Activated T-cell treated with anti-CD3 and anti-CD28 coated beads, Interleukin-2, amount 50 U/mL, for 72 hours (primary cell): Measurements from ENCODE around the gene SMURF2. TPM values are rescaled to one million over a fixed set of nuclear protein-coding genes. Genes with fewer than 3 reads are reported as not detected.

Experiments used
- ATAC-seq, 2 donors: fragments of 150-1000 bp; cut with Tn5 transposase; replicated peaks in 1 of 2; 2 replicates each; pipeline ENCODE4 v1.10.0; 2021; ENCODE audit warnings: moderate library complexity in 2 of 2, mild to moderate bottlenecking in 1 of 2
- DNase-seq, 2 donors: peaks; one replicate each; pipeline ENCODE4 v3.0.0; 2021 to 2022; ENCODE audit warnings: mixed read lengths in 1 of 2
- H3K27ac Mint-ChIP-seq: one replicate; pipeline ENCODE4 v1.8.0; 2022; ENCODE audit warnings: mild to moderate bottlenecking, moderate library complexity, mixed read lengths
- H3K27me3 Mint-ChIP-seq: one replicate; pipeline ENCODE4 v1.8.0; 2022; ENCODE audit warnings: low read depth, mixed read lengths
- H3K36me3 Mint-ChIP-seq, 2 donors: one replicate each; pipeline ENCODE4 v1.8.0; 2022; ENCODE audit warnings: mixed read lengths in 2 of 2, mild to moderate bottlenecking in 1 of 2; ENCODE audit not compliant: insufficient read depth in 2 of 2
- H3K4me1 Mint-ChIP-seq: one replicate; pipeline ENCODE4 v1.8.0; 2022; ENCODE audit warnings: low read depth, mixed read lengths
- H3K4me3 Mint-ChIP-seq, 2 donors: one replicate each; pipeline ENCODE4 v1.8.0; 2022; ENCODE audit warnings: mild to moderate bottlenecking in 2 of 2, mixed read lengths in 2 of 2, moderate library complexity in 2 of 2
- H3K9me3 Mint-ChIP-seq, 2 donors: one replicate each; pipeline ENCODE4 v1.8.0; 2022; ENCODE audit warnings: mixed read lengths in 2 of 2
- total RNA-seq, 2 donors: library from RNA; stranded (reverse); gene quantifications; one replicate each; pipeline ENCODE4 v1.2.3, GENCODE V29; 2022

The SMURF2 gene
- total RNA-seq, 2 donors from 2014 or later = 18.3 to 19.4 TPM

- Mint-ChIP-seq H3K36me3 (peaks cover 30 to 51% of the 10 kb centered on the region in 2 donors), H3K27me3 (no peaks in the 10 kb centered on the region), H3K27ac (peak overlapping the region; percentile 92), H3K4me3 (peak overlapping the region; percentile 95 to 97), H3K9me3 (no peaks in the 10 kb centered on the region), H3K4me1 (peaks cover 90% of the 10 kb centered on the region)
- ATAC-seq (no peak), DNase-seq (no peak)
Observed at GRCh38 chr17:64497565-64498035, 164.5 kb downstream of the SMURF2 start.

GRCh38 chr17:64496786-64497564 lies 165.1 kb downstream of the SMURF2 start, which contains the start of gene POLG2:
TSS of gene POLG2 (minus strand) at chr17:64497054. CDS start at chr17:64496968, 86 bp downstream.
- H3K4me3 Mint-ChIP-seq = peak within 1 kb of the TSS; percentile 95 to 97
- peaks cover 88% of the 10 kb centered on the region for H3K4me1 Mint-ChIP-seq
- peak; percentile 69 to 76 for ATAC-seq
- peak; percentile 95 to 97 for DNase-seq
- H3K27ac Mint-ChIP-seq = peak within 1 kb of the TSS; percentile 92
- H3K9me3 Mint-ChIP-seq = no peaks in the 10 kb centered on the region
- H3K27me3 Mint-ChIP-seq = no peaks in the 10 kb centered on the region
- H3K36me3 Mint-ChIP-seq = peaks cover 27 to 46% of the 10 kb centered on the region in 2 donors

- ATAC-seq (no peak), DNase-seq (no peak)
- Mint-ChIP-seq H3K27me3 (no peaks in the 10 kb centered on the region), H3K36me3 (peaks cover 26 to 43% of the 10 kb centered on the region in 2 donors), H3K4me1 (peaks cover 88% of the 10 kb centered on the region), H3K4me3 (peak overlapping the region; percentile 95 to 97), H3K9me3 (no peaks in the 10 kb centered on the region), H3K27ac (peak overlapping the region; percentile 92)
Observed at GRCh38 chr17:64496348-64496785, 165.7 kb downstream of the SMURF2 start.

Other genes starting within 250 kb of the SMURF2 start
- under 1 TPM in 1 of 2 donors, not detected in 1; 0.58 TPM for gene MILR1, start 213.2 kb downstream of the SMURF2 start, total RNA-seq
- 10 to 100 TPM; 40.7 to 47.2 TPM for gene POLG2, start 165.3 kb downstream of the SMURF2 start, total RNA-seq
- gene DDX5, start 156.0 kb downstream of the SMURF2 start, total RNA-seq = 1,000 to 10,000 TPM; 1,029 to 1,188 TPM
- gene CEP95, start 155.3 kb downstream of the SMURF2 start, total RNA-seq = 10 to 100 TPM; 70.9 to 80.3 TPM